ENCODE measurements around the gene FBXO10. TPM values are rescaled to one million over a fixed set of nuclear protein-coding genes. Genes with fewer than 3 reads are reported as not detected.

The FBXO10 gene, protein sequence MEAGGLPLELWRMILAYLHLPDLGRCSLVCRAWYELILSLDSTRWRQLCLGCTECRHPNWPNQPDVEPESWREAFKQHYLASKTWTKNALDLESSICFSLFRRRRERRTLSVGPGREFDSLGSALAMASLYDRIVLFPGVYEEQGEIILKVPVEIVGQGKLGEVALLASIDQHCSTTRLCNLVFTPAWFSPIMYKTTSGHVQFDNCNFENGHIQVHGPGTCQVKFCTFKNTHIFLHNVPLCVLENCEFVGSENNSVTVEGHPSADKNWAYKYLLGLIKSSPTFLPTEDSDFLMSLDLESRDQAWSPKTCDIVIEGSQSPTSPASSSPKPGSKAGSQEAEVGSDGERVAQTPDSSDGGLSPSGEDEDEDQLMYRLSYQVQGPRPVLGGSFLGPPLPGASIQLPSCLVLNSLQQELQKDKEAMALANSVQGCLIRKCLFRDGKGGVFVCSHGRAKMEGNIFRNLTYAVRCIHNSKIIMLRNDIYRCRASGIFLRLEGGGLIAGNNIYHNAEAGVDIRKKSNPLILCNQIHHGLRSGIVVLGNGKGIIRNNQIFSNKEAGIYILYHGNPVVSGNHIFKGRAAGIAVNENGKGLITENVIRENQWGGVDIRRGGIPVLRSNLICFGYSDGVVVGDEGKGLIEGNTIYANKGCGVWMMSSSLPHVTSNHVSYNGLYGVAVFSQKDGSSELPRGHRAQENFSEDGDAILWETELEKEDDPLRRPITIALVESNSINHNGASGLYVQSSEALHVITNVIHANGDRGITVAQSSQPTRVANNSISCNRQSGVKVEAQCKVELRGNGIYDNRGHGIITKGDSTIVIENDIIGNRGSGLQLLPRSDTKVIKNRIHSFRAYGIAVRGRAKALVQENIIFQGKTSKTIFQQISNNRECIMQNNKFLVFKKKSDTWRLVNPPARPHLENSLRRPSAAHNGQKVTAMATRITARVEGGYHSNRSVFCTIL
- total RNA-seq: 13.6 TPM

DNA sequence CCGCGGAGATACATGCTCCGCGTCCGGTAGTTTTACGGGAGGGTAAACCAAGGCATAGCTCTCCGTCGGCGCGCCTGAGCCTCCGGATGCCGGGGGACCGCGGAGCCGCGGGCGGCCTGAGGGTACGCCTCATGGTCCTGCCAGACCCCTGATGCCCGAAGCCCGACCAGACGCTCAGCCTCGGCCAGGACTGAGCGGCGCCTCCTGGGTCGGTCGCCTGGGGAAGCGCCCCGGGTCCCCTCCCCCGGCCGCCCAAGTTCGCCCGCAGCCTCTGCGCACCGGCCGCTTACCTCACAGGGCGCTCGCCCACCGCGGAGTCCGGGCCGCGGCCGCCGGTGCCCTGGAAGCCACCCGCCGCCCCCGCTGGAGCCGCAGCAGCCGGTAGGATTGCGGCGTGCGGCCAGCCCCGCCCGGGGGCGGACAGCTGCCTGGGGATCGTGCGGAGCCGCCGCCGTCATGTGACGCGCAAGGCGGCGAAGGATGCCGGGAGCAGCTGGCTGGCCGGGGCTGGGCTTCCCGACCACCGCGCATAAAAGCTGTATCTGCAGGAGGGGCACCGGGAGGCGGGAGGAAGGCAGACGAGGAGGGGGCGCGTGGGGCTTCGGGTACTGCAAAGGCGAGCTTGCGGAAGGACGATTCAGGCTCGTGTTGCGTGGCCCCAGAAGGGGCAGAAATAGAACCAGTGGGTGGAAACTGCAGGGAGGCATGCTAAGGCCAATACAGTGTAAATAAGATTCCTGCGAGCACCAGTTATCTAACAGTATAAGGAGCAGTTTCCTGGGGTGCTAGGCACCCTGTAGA is at the start of gene FBXO10:
TSS of gene FBXO10 (minus strand) at position 460 of the 801 bp plus-strand sequence. CDS start 34,612 bp downstream, outside the sequence.

GRCh38 chr9:37592108-37592951 is 16.1 kb upstream of the FBXO10 start, which contains the start of gene TOMM5:
TSS of gene TOMM5 (minus strand) at chr9:37592597. CDS start at chr9:37592532, 65 bp downstream.

GRCh38 chr9:37485389-37486255 is 90.6 kb downstream of the FBXO10 start, which contains the start of gene POLR1E:
TSS of gene POLR1E (plus strand) at chr9:37485948. CDS start at chr9:37486048, 100 bp downstream.

GRCh38 chr9:37465249-37466036 is 110.7 kb downstream of the FBXO10 start, which contains the start of gene ZBTB5:
TSS of gene ZBTB5 (minus strand) at chr9:37465450. CDS start at chr9:37442551, 22,899 bp downstream.

Other genes with a start within 250 kb of the FBXO10 start
- gene GRHPR, start 153.7 kb downstream of the FBXO10 start, total RNA-seq: 73.1 TPM
- 19.6 TPM for gene ZBTB5, start 110.9 kb downstream of the FBXO10 start, total RNA-seq
- 32.8 TPM for gene POLR1E, start 90.4 kb downstream of the FBXO10 start, total RNA-seq
- 78.2 TPM for gene TOMM5, start 16.2 kb upstream of the FBXO10 start, total RNA-seq
- 3.0 TPM for gene FRMPD1, start 74.6 kb upstream of the FBXO10 start, total RNA-seq
- 3.7 TPM for gene TRMT10B, start 177.4 kb upstream of the FBXO10 start, total RNA-seq
- gene EXOSC3, start 208.7 kb upstream of the FBXO10 start, total RNA-seq: 58.1 TPM
- 27.0 TPM for gene DCAF10, start 224.4 kb upstream of the FBXO10 start, total RNA-seq

All from diencephalon (tissue), 1 donor.